Measurements from ENCODE around the gene KIF6.

KIF6 gene

GRCh38 chr6:39669207-39669972, 55.8 kb downstream of the KIF6 start:
- intact Hi-C loops (cut with DNase I) = loop anchor here (10.0 kb wide), 1 partner anchor 125 kb away; the partner anchor contains the start of gene DAAM2
- DNase-seq = no peak

GRCh38 chr6:39666706-39667489, 58.3 kb downstream of the KIF6 start:
- no peak for DNase-seq
- intact Hi-C loops (cut with DNase I) = loop anchor here (10.0 kb wide), 1 partner anchor 128 kb away; the partner anchor contains the start of gene DAAM2

DNA sequence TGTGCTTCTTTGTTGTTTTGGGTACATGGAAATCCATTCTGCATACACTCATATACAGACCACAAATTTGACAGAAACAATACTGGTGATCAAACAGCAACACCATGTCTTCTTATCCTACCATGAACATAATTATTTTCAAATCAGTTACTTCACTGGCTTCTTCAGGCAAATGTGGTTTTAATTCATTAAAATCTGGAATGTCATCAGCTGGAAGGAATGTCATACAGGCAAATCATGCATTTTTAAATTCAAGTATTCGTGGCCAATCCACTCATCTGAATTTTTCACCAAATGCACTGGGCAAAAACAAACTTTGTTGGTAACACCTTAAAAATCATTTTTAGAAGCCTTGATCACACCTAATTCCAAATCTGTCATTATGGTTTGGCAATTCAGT, 59.3 kb downstream of the KIF6 start:
- intact Hi-C loops (cut with DNase I) = loop anchor here (10.0 kb wide), 1 partner anchor 129 kb away; the partner anchor contains the start of gene DAAM2
- DNase-seq = no peak

GRCh38 chr6:39664173-39664572, 61.0 kb downstream of the KIF6 start:
- no peak for DNase-seq
- intact Hi-C loops (cut with DNase I) = loop anchor here (10.0 kb wide), 1 partner anchor 131 kb away; the partner anchor contains the start of gene DAAM2

DNA sequence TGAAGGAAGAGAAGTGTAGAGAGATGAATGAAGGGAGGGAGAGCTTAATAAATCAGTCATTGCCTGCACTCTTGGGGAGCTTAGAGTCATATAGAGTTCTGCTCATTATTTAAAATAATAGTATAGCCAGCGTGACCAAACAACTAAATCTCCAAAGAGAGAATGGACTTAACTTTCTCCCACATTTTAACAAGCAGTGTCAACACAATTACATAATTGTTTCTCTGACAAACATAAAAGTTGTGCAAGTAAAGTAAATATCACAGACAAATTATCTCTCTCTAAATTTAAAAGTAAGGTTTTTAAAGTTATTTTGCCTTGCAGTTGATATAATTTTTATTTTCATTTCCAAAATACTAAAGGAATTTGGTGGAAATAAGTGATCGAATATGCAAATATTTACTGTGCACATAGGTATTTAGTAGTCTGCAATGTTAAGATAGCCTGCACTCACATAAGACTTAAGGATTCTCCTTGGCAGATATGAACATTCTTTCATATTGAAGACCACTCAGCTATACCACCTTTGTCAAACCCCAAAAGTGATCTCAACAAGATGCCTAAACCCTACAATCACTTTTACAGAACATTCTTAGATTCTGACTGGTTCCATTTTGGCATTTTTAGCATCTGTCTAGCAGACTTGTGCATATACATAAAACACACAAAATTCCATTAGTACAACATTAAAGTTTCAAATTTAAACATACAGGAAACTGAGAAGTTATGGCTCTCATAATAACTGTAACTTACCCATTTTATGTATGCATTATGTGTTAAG, 67.7 kb downstream of the KIF6 start:
- DNase-seq = no peak
- intact Hi-C loops (cut with DNase I) = loop anchor here (10.0 kb wide), 1 partner anchor 227 kb away; no protein-coding TSS in a partner anchor

DNA sequence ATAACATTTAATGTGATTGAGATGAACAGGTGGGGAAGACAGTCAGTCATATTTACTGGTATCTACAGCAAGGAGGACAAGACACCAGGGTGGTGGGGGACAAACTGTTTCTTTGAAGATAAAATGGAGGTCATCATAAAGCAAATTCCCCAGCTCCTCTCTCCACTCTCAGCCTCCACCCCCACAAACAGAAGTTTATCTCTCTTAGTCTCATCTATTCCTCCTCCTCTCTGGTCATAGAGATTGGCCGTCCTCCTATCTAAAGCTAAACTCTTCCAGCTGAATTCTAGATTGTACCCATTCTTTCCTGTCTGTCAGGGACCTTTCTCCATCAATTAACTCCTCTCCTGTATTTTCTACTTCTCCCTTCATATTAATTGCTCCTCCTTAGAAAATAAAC, 71.1 kb downstream of the KIF6 start:
- intact Hi-C loops (cut with DNase I) = loop anchor here (10.0 kb wide), 1 partner anchor 231 kb away; no protein-coding TSS in a partner anchor
- DNase-seq = no peak

- DNase-seq = peak in 1 of 10 donors; percentile 55
Measured at GRCh38 chr6:39653612-39654011, 71.6 kb downstream of the KIF6 start.

GRCh38 chr6:39649996-39650395, 75.2 kb downstream of the KIF6 start:
- no peak for DNase-seq
- intact Hi-C loops (cut with DNase I) = loop anchor here (10.0 kb wide), 1 partner anchor 235 kb away; no protein-coding TSS in a partner anchor

More at GRCh38 chr6:39653612-39654011, 71.6 kb downstream of the KIF6 start:
- intact Hi-C loops (cut with DNase I) = loop anchor here (10.0 kb wide), 1 partner anchor 231 kb away; no protein-coding TSS in a partner anchor

GRCh38 chr6:39646751-39647420, 78.3 kb downstream of the KIF6 start:
- DNase-seq = no peak
- intact Hi-C loops (cut with DNase I) = no loop called here

DNA sequence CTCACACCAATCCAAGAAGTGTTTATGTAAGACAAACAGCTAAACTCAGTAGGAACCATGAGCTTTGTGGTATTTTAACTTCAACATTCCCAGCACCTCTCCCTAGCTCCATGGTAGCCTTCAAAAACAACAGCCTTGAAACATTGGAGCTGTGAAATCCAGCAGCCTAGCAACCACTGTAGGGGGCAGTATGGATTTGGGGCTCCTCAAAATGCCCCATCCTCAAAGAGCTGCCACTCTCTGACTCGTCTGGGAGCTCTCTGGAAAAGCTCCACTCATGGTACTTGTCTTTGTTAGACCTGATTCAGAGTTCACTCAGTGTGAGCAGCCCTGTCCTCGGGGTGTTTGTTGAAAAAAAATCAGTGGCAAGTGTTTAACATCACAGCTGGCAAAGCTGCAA, 82.9 kb downstream of the KIF6 start:
- intact Hi-C loops (cut with DNase I) = no loop called here
- no peak for DNase-seq

DNA sequence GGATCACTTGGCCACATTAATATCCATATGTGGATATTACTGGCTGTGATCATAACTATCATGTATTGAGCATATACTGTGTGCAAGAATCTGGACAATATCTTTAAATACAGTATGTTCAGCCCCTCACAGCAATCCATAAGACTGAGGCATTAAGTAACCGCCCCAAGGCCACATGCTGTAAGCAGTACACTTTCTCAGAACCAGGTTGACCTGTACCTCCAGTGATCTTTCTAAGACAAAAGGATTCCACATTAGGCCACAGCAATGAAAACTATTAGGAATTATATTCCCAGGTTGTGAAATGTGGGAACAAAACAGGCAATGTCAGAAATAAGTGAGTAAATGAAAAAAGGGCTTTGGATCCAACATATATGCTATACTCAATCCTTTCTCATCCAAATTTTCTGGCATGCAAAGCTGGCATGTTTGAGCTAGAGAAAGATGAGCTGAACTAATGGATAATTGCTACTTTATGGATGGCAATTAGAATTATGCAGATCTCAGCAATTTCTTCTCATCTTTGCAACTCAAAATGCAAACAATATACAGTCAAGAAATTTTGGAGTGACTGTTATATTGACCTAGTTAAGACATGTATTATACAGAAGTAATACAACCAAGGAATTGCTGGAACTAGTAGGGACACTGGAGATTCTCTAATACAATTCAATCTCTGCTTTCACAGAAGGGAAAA, 86.9 kb downstream of the KIF6 start:
- DNase-seq = no peak
- intact Hi-C loops (cut with DNase I) = no loop called here

- no peak for DNase-seq
- intact Hi-C loops (cut with DNase I) = no loop called here
Measured at GRCh38 chr6:39634646-39635341, 90.4 kb downstream of the KIF6 start.

DNA sequence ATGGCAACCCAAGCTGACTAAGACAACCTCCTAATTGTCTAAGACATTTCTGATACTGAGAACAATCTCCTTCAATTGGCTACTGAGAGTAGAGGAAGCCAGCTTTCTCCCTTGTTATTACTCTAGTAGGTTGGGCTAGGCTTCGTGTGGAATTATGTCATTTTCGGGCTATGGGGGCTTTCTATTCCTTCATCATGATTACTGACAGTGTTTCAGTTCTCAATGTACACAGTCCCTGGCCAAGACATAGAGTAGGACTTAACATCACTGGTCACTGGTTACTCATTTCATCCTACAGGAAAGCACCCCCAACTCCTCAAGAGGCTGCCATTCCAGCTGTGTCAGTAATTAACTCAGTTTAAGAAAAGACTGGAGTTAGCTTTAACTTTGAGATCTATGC, 100.0 kb downstream of the KIF6 start:
- intact Hi-C loops (cut with DNase I) = no loop called here
- no peak for DNase-seq

DNA sequence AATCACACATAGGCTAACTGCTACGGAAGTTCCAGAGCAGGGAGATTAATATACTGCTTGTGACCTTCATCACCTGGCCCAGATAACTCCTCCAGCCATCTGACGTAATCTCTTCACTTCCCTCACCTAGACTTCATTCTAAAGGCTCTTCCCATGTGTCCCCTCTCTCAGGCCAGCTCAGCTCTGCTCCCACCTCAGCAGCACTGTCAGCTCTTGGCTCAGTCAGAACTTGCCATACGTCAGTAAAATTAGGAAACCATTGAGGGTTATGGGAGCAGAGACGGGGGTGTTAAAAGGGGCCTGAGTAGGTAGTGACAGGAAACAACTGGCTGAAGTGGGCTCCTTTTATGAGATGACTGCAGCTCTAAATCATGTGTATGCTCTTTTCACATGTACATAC, 101.5 kb downstream of the KIF6 start:
- intact Hi-C loops (cut with DNase I) = no loop called here
- DNase-seq = no peak

DNA sequence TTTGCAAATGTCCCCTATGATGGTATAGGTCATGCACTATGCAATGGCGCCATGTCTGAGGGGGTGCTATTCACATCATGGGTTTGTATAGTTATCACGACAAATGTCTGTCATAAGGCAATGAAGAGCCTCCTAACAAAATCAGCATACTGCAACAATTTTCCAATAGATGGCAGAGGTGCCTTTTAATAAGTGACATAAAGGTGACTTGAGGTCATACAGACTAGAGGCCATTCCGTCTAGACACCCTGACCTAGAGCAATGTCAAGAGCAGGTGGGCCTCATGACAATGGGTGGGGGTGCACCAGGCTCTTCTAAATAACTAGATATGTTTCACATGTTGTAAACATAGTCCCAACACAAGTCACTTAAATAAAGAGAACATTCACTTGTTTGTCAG, 107.7 kb downstream of the KIF6 start:
- DNase-seq = no peak
- intact Hi-C loops (cut with DNase I) = no loop called here

GRCh38 chr6:39617026-39617425, 108.2 kb downstream of the KIF6 start:
- DNase-seq = no peak
- intact Hi-C loops (cut with DNase I) = no loop called here

DNA sequence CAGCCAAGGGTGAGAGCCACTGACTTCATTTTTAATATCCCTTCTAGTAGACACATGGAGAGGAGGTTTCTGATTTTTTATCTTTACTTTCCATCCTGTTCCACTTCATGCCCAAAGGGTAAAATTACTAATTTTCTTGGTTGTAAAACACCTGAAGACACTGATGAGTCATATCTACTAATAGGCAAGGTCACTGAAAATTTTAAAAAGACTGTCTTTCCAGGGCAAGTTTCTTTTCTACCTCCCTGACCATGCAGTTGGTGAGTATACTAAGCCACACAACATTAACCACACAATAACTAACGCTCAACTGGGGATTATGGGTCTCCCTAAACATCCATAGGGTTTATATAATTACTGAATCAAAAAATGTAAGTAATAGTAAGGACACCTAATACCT, 109.6 kb downstream of the KIF6 start:
- intact Hi-C loops (cut with DNase I) = no loop called here

DNA sequence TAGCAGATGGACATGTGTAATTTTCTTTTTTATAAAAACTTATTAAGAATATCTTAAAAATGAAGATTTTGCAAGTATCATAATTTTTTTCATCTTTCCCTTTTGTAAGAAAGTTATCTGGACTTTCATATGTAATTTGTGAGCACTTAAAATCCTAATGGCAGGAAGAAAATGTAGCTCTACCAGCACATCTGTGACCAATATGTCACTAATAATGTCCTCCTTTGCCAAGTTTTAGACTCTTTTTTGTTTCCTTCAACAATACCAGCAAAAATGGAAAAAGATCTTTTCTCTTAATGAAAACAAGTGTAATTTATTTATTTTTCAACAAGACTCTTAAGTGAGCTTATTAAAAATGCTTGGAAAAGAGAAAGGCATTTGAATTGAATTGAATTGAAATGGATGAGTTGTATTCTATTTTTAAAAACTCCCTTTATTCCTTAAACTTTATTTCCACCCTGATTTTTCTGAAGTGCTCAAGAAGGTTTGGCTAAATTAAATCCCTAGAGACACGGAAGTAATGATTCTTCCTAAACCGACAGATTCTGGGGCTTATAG, 110.7 kb downstream of the KIF6 start:
- intact Hi-C loops (cut with DNase I) = no loop called here
- no peak for DNase-seq

More for the DNA sequence above, 109.6 kb downstream of the KIF6 start:
- no peak for DNase-seq

Data from posterior cingulate gyrus (tissue), 11 donors.